Thoracic aorta (tissue), 2 donors: ENCODE measurements around the gene ATL2. TPM values are rescaled to one million over a fixed set of nuclear protein-coding genes. Genes with fewer than 3 reads are reported as not detected.

Source experiments
- ATAC-seq: fragments of 150-250 bp; one replicate; pipeline ENCODE4 v1.8.0; 2017; ENCODE audit warnings: low read depth; ENCODE audit not compliant: insufficient number of reproducible peaks, low FRiP score
- DNase-seq: peaks from one replicate; pipeline ENCODE4 v3.0.0-alpha.2; 2020; ENCODE audit warnings: low spot score
- H3K27ac ChIP-seq, 2 donors: fragments of 200-600 bp; sonication (generic); 1 replicate in 1 of 2; 2 replicates in 1 of 2; pipeline ENCODE4 v1.5.1; 2016; ENCODE audit warnings: mild to moderate bottlenecking in 2 of 2, moderate library complexity in 2 of 2
- H3K27me3 ChIP-seq: fragments of 200-600 bp; sonication (generic); replicated peaks from 2 replicates; pipeline ENCODE4 v1.6.0; 2016; ENCODE audit warnings: mild to moderate bottlenecking; ENCODE audit not compliant: insufficient read depth
- H3K36me3 ChIP-seq: fragments of 200-600 bp; sonication (generic); one replicate; pipeline ENCODE4 v1.5.1; 2016
- H3K4me1 ChIP-seq, 2 donors: fragments of 200-600 bp; sonication (generic); 1 replicate in 1 of 2; 2 replicates in 1 of 2; pipeline versions ENCODE4 v1.5.1 to v1.6.0; 2016; ENCODE audit warnings: low read depth in 2 of 2, mild to moderate bottlenecking in 1 of 2; ENCODE audit not compliant: control insufficient read depth in 1 of 2
- H3K4me3 ChIP-seq: fragments of 200-600 bp; sonication (generic); 2 replicates; pipeline ENCODE4 v1.5.1; 2016; ENCODE audit warnings: mild to moderate bottlenecking
- H3K9me3 ChIP-seq: fragments of 200-600 bp; sonication (generic); 2 replicates; pipeline ENCODE4 v1.5.1; 2016
- CTCF ChIP-seq: fragments of 200-600 bp; sonication (generic); IDR thresholded peaks from one replicate; pipeline ENCODE4 v1.5.1; 2019; ENCODE audit warnings: antibody characterized with exemption
- total RNA-seq, 2 donors: library from RNA; depleted of rRNA; stranded (reverse); fragments of >200 nt; gene quantifications; one replicate each; pipeline versions ENCODE4 v1.1.0 to v1.2.3, GENCODE V29; 2016

ATL2 gene
- total RNA-seq, 2 donors from 2014 or later, result 22.7 to 71.0 TPM

GRCh38 chr2:38274286-38275276 lies 102.5 kb downstream of the ATL2 start:
- no peaks in the 10 kb centered on the region for H3K9me3 ChIP-seq
- ATAC-seq, result no peak
- H3K36me3 ChIP-seq, result no peaks in the 10 kb centered on the region
- H3K27ac ChIP-seq, result no peak overlapping the region
- DNase-seq, result no peak
- TF ChIP-seq CTCF, result peak; percentile 66
- no peaks in the 10 kb centered on the region for H3K4me1 ChIP-seq
- H3K4me3 ChIP-seq, result no peak overlapping the region
- no peaks in the 10 kb centered on the region for H3K27me3 ChIP-seq

GRCh38 chr2:38271697-38272096 lies 105.4 kb downstream of the ATL2 start:
- Histone ChIP-seq H3K9me3 (no peaks in the 10 kb centered on the region), H3K4me3 (no peak overlapping the region), H3K4me1 (no peaks in the 10 kb centered on the region), H3K27me3 (no peaks in the 10 kb centered on the region), H3K36me3 (no peaks in the 10 kb centered on the region), H3K27ac (no peak overlapping the region)
- no peak for DNase-seq
- TF ChIP-seq CTCF, result no peak
- no peak for ATAC-seq

GRCh38 chr2:38269421-38269820 lies 107.7 kb downstream of the ATL2 start:
- no peaks in the 10 kb centered on the region for H3K27me3 ChIP-seq
- no peaks in the 10 kb centered on the region for H3K9me3 ChIP-seq
- no peak for DNase-seq

GRCh38 chr2:38268691-38269327 lies 108.3 kb downstream of the ATL2 start:
- H3K27ac ChIP-seq, result no peak overlapping the region
- H3K36me3 ChIP-seq, result no peaks in the 10 kb centered on the region
- DNase-seq (no peak), ATAC-seq (no peak)
- TF ChIP-seq CTCF, result no peak
- no peaks in the 10 kb centered on the region for H3K4me1 ChIP-seq
- no peak overlapping the region for H3K4me3 ChIP-seq
- no peaks in the 10 kb centered on the region for H3K9me3 ChIP-seq
- H3K27me3 ChIP-seq, result no peaks in the 10 kb centered on the region

More at GRCh38 chr2:38269421-38269820, 107.7 kb downstream of the ATL2 start:
- no peak overlapping the region for H3K27ac ChIP-seq
- ATAC-seq, result no peak
- no peak overlapping the region for H3K4me3 ChIP-seq
- H3K36me3 ChIP-seq, result no peaks in the 10 kb centered on the region
- no peak for TF ChIP-seq CTCF
- no peaks in the 10 kb centered on the region for H3K4me1 ChIP-seq

- no peak for TF ChIP-seq CTCF
- DNase-seq, result no peak
- H3K9me3 ChIP-seq, result no peaks in the 10 kb centered on the region
- H3K4me3 ChIP-seq, result no peak overlapping the region
- H3K27me3 ChIP-seq, result no peaks in the 10 kb centered on the region
- H3K27ac ChIP-seq, result no peak overlapping the region
- H3K36me3 ChIP-seq, result no peaks in the 10 kb centered on the region
- ATAC-seq, result no peak
- H3K4me1 ChIP-seq, result no peaks in the 10 kb centered on the region
These were observed 109.1 kb downstream of the ATL2 start for GRCh38 chr2:38268001-38268400.
